HCT116 (cell line): ENCODE results near the gene SULT1E1. TPM values are rescaled to one million over a fixed set of nuclear protein-coding genes. Genes with fewer than 3 reads are reported as not detected.

Experiments used
- ATAC-seq: fragments of 200-7000 bp; cut with Tn5 transposase; 2 replicates; pipeline ENCODE4 v1.9.1; 2020; ENCODE audit warnings: mild to moderate bottlenecking, moderate library complexity
- BruUV-seq: library from RNA; stranded (reverse); fragments of 400-500 nt; replicated peaks from 2 replicates; lab custom pipeline; 2021; lab: Mats Ljungman, UMichigan
- CTCF ChIA-PET: fragments of 300-600 bp; sonication (Branson Sonifier 250); formaldehyde crosslinking; loops from one replicate; lab custom pipeline; 2021; ENCODE audit warnings: antibody characterized with exemption; lab: Charles Lee
- POLR2A ChIA-PET: fragments of 300-600, 350-600 bp; sonication (Branson Sonifier 250); formaldehyde crosslinking; loops from one replicate; lab custom pipeline; 2021; ENCODE audit warnings: antibody characterized with exemption; lab: Charles Lee
- RAD21 ChIA-PET, 2 experiments: fragments of 300-600 bp; sonication (Branson Sonifier 250); formaldehyde crosslinking; loops; one replicate each; lab custom pipeline; 2023; ENCODE audit warnings: low total read pairs in 2 of 2; ENCODE audit not compliant: uncharacterized antibody in 2 of 2, unreplicated experiment in 2 of 2, low non-redundant PET in 1 of 2; lab: Charles Lee
- DNase-seq: peaks from one replicate; pipeline ENCODE4 v3.0.0-alpha.2; 2010; ENCODE audit warnings: low read depth, low spot score
- H2AFZ ChIP-seq: fragments of 200-600 bp; shearing (Covaris generic), sonication (generic); 2 replicates; pipeline ENCODE4 v1.6.1; 2017; ENCODE audit warnings: low read depth, mixed run types, mixed read lengths, antibody characterized with exemption, low read length; ENCODE audit not compliant: poor library complexity, severe bottlenecking
- H3K27ac ChIP-seq: 2 replicates; pipeline ENCODE4 v1.5.1; 2012; ENCODE audit warnings: low read depth, low read length
- H3K27me3 ChIP-seq: fragments of 200-600 bp; sonication (generic); 2 replicates; pipeline ENCODE4 v1.6.1; 2016; ENCODE audit warnings: mixed run types, low read length, mixed read lengths; ENCODE audit not compliant: insufficient read depth
- H3K36me3 ChIP-seq, 2 experiments: fragments of 200-500 bp in 1 of 2; fragments of 200-600 bp in 1 of 2; sonication (Bioruptor generic) in 1 of 2; sonication (generic) in 1 of 2; 2 replicates each; pipeline versions ENCODE4 v1.5.1 to v1.6.1; 2014 to 2016; ENCODE audit warnings: low read length in 2 of 2, inconsistent platforms in 1 of 2, mixed read lengths in 1 of 2, mixed run types in 1 of 2; ENCODE audit not compliant: insufficient read depth in 2 of 2, control insufficient read depth in 1 of 2
- H3K4me1 ChIP-seq, 2 experiments: fragments of 200-600 bp in 1 of 2; sonication (generic) in 1 of 2; 2 replicates each; pipeline versions ENCODE4 v1.5.1 to v1.6.1; 2012 to 2017; ENCODE audit warnings: low read length in 2 of 2, inconsistent platforms in 1 of 2, mild to moderate bottlenecking in 1 of 2, mixed read lengths in 1 of 2, mixed run types in 1 of 2, moderate library complexity in 1 of 2; ENCODE audit not compliant: insufficient read depth in 2 of 2, control insufficient read depth in 1 of 2
- H3K4me2 ChIP-seq: fragments of 200-600 bp; sonication (generic); 2 replicates; pipeline ENCODE4 v1.6.1; 2017; ENCODE audit warnings: mixed run types, low read length, mixed read lengths
- H3K4me3 ChIP-seq, 2 experiments: fragments of 200-600 bp in 1 of 2; sonication (generic) in 1 of 2; replicated peaks in 1 of 2; 2 replicates each; pipeline ENCODE4 v1.5.1; 2011 to 2016; ENCODE audit warnings: low read length in 2 of 2, control low read depth in 1 of 2, low read depth in 1 of 2, mild to moderate bottlenecking in 1 of 2, mixed read lengths in 1 of 2, mixed run types in 1 of 2
- H3K79me2 ChIP-seq: fragments of 200-600 bp; sonication (generic); 2 replicates; pipeline ENCODE4 v1.6.1; 2017; ENCODE audit warnings: mild to moderate bottlenecking, mixed run types, low read length, moderate library complexity, mixed read lengths; ENCODE audit not compliant: insufficient read depth
- H3K9ac ChIP-seq: fragments of 200-600 bp; sonication (generic); 2 replicates; pipeline ENCODE4 v1.6.1; 2016; ENCODE audit warnings: low read length, mixed read lengths
- H3K9me2 ChIP-seq: fragments of 200-600 bp; sonication (generic), shearing (Covaris generic); 2 replicates; pipeline ENCODE4 v1.6.1; 2017; ENCODE audit warnings: mixed run types, mild to moderate bottlenecking, moderate library complexity; ENCODE audit not compliant: insufficient read depth
- H3K9me3 ChIP-seq, 2 experiments: fragments of 200-500 bp in 1 of 2; fragments of 200-600 bp in 1 of 2; sonication (Bioruptor generic) in 1 of 2; sonication (generic) in 1 of 2; 2 replicates each; pipeline ENCODE4 v1.6.1; 2014 to 2017; ENCODE audit warnings: low read length in 2 of 2, mixed read lengths in 2 of 2, inconsistent platforms in 1 of 2, low read depth in 1 of 2, mild to moderate bottlenecking in 1 of 2, mixed run types in 1 of 2, moderate library complexity in 1 of 2; ENCODE audit not compliant: control insufficient read depth in 1 of 2, insufficient read depth in 1 of 2
- H4K20me1 ChIP-seq: fragments of 200-600 bp; sonication (generic), shearing (Covaris generic); 2 replicates; pipeline ENCODE4 v1.6.1; 2017; ENCODE audit warnings: mixed run types, mild to moderate bottlenecking, moderate library complexity; ENCODE audit not compliant: insufficient read depth
- CEBPB ChIP-seq: IDR thresholded peaks from 2 replicates; pipeline ENCODE4 v1.6.1; 2012; ENCODE audit warnings: low read depth
- ELF1 ChIP-seq: IDR thresholded peaks from 2 replicates; pipeline ENCODE4 v1.6.1; 2012; ENCODE audit warnings: low read depth, borderline replicate concordance
- MAX ChIP-seq: IDR thresholded peaks from 2 replicates; pipeline ENCODE4 v1.6.1; 2012
- POLR2A ChIP-seq: IDR thresholded peaks from 2 replicates; pipeline ENCODE4 v1.7.0; 2011; ENCODE audit warnings: borderline replicate concordance; ENCODE audit not compliant: insufficient read depth, insufficient read length; ENCODE audit errors: extremely low read depth
- REST ChIP-seq: IDR thresholded peaks from 2 replicates; pipeline ENCODE4 v1.6.1; 2012; ENCODE audit warnings: low read depth
- intact Hi-C: fragments of 100-400 bp; cut with micrococcal nuclease; formaldehyde crosslinking; loops from 2 replicates; pipeline ENCODE4 v1.10.0; 2022
- total RNA-seq: library from RNA; stranded (reverse); gene quantifications from one replicate; pipeline ENCODE4 v1.2.1, GENCODE V29; 2021; ENCODE audit not compliant: unreplicated experiment
- TF ChIP-seq, protein P1 (sequence below): IDR thresholded peaks from 2 replicates; pipeline ENCODE4 v1.6.1; 2012

SULT1E1 gene
- total RNA-seq, 1 experiment from 2014 or later, result not detected

- H3K4me3 ChIP-seq, result no peak overlapping the region
Observed at GRCh38 chr4:69832326-69833030, 27.5 kb downstream of the SULT1E1 start.

More at GRCh38 chr4:69832326-69833030, 27.5 kb downstream of the SULT1E1 start:
- H4K20me1 ChIP-seq, result no peaks in the 10 kb centered on the region
- no peaks in the 10 kb centered on the region for H3K36me3 ChIP-seq
- no peak overlapping the region for H2AFZ ChIP-seq
- no peaks in the 10 kb centered on the region for H3K9me3 ChIP-seq
- no TSS peak for BruUV-seq
- no peak for DNase-seq
- POLR2A ChIA-PET, result no interaction called here
- H3K27me3 ChIP-seq, result no peaks in the 10 kb centered on the region
- no peaks in the 10 kb centered on the region for H3K4me1 ChIP-seq
- no peaks in the 10 kb centered on the region for H3K79me2 ChIP-seq
- H3K4me2 ChIP-seq, result no peak overlapping the region
- H3K27ac ChIP-seq, result no peak overlapping the region
- H3K9me2 ChIP-seq, result no peaks in the 10 kb centered on the region
- TF ChIP-seq REST (no peak), POLR2A (no peak), CEBPB (no peak), MAX (no peak), ELF1 (no peak)
- TF ChIP-seq, protein P1, sequence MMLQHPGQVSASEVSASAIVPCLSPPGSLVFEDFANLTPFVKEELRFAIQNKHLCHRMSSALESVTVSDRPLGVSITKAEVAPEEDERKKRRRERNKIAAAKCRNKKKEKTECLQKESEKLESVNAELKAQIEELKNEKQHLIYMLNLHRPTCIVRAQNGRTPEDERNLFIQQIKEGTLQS, result no peak
- no peak overlapping the region for H3K9ac ChIP-seq
- intact Hi-C loops, result no loop called here
- CTCF ChIA-PET, result no interaction called here
- RAD21 ChIA-PET, result no interaction called here
- ATAC-seq, result no peak
